Esophagus muscularis mucosa (tissue), 3 donors: ENCODE results near the gene CBLB.

ENCODE experiments used
- POLR2A ChIP-seq: fragments of 450-650 bp; IDR thresholded peaks from one replicate; pipeline ENCODE4 v1.6.1; 2017; ENCODE audit warnings: antibody characterized with exemption, moderate library complexity, mild to moderate bottlenecking, low read depth
- POLR2AphosphoS5 ChIP-seq, 2 donors: sonication (generic); formaldehyde crosslinking; IDR thresholded peaks; one replicate each; pipeline ENCODE4 v1.6.1; 2017; ENCODE audit warnings: antibody characterized with exemption in 2 of 2
- TF ChIP-seq, protein P1 (sequence below), 3 experiments: fragments of 200-600 bp in 2 of 3; fragments of 450-650 bp in 1 of 3; sonication (generic) in 2 of 3; IDR thresholded peaks; one replicate each; pipeline ENCODE4 v1.5.1; 2017 to 2019; ENCODE audit warnings: antibody characterized with exemption in 3 of 3, mild to moderate bottlenecking in 2 of 3, moderate library complexity in 1 of 3

DNA sequence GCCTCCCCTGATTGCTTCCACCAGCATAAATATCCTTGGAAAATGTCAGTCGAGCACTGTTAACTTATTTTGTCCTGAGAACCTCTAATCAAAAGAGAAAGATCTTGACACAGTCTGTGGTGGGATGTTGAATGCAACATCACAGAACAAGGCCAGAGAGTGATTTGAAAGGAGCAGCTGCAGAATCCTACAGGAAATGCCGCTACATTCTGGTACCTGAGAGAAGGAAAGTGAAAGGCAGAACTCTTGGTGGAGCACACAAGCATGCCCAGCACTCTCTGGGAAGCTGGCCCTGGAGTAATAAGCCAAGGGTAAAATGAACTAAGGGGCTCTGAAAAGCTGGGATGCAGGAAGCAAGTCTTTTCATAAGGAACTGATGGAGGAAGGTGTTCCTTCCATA lies 75.8 kb downstream of the CBLB start:
- TF ChIP-seq, protein P1, sequence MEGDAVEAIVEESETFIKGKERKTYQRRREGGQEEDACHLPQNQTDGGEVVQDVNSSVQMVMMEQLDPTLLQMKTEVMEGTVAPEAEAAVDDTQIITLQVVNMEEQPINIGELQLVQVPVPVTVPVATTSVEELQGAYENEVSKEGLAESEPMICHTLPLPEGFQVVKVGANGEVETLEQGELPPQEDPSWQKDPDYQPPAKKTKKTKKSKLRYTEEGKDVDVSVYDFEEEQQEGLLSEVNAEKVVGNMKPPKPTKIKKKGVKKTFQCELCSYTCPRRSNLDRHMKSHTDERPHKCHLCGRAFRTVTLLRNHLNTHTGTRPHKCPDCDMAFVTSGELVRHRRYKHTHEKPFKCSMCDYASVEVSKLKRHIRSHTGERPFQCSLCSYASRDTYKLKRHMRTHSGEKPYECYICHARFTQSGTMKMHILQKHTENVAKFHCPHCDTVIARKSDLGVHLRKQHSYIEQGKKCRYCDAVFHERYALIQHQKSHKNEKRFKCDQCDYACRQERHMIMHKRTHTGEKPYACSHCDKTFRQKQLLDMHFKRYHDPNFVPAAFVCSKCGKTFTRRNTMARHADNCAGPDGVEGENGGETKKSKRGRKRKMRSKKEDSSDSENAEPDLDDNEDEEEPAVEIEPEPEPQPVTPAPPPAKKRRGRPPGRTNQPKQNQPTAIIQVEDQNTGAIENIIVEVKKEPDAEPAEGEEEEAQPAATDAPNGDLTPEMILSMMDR (IDR thresholded peaks at IDR 0.05): no peak
- no peak for TF ChIP-seq POLR2A
- TF ChIP-seq POLR2AphosphoS5 (IDR thresholded peaks at IDR 0.05): no peak
